IMR-90 (cell line): ENCODE results near the gene TEDC2. TPM values are rescaled to one million over a fixed set of nuclear protein-coding genes. Genes with fewer than 3 reads are reported as not detected.

Experiments used
- ATAC-seq: fragments of 200-7000 bp; cut with Tn5 transposase; 2 replicates; pipeline ENCODE4 v1.9.1; 2020; ENCODE audit warnings: low read depth, mild to moderate bottlenecking, moderate library complexity
- BruUV-seq: library from RNA; stranded (reverse); fragments of 400-500 nt; replicated peaks from 2 replicates; lab custom pipeline; 2021; lab: Mats Ljungman, UMichigan
- CTCF ChIA-PET: fragments of 300-600 bp; formaldehyde crosslinking; extraction: SDS; loops from one replicate; lab custom pipeline; 2021; ENCODE audit warnings: antibody characterized with exemption; lab: Yijun Ruan, JAX
- POLR2A ChIA-PET: fragments of 300-600 bp; sonication (Branson Sonifier 250); formaldehyde crosslinking; loops from one replicate; lab custom pipeline; 2022; ENCODE audit warnings: antibody characterized with exemption; ENCODE audit not compliant: unreplicated experiment; lab: Charles Lee
- DNase-seq: peaks from one replicate; pipeline ENCODE4 v3.0.0; 2013
- H2AFZ ChIP-seq: replicated peaks from 2 replicates; pipeline ENCODE3; 2013; ENCODE audit warnings: low read length, mild to moderate bottlenecking; ENCODE audit not compliant: poor library complexity
- H2AK5ac ChIP-seq: 2 replicates; pipeline ENCODE4 v1.6.1; 2013; ENCODE audit warnings: low read depth, low read length, inconsistent platforms
- H2AK9ac ChIP-seq: replicated peaks from 2 replicates; pipeline ENCODE3; 2013; ENCODE audit warnings: mild to moderate bottlenecking, low read depth, low read length, moderate library complexity; ENCODE audit not compliant: poor library complexity
- H2BK120ac ChIP-seq: 2 replicates; pipeline ENCODE4 v1.6.1; 2013; ENCODE audit warnings: low read depth, low read length, inconsistent platforms
- H2BK15ac ChIP-seq: 3 replicates; pipeline ENCODE4 v1.6.1; 2013; ENCODE audit warnings: low read depth, low read length, inconsistent platforms
- H2BK20ac ChIP-seq: 2 replicates; pipeline ENCODE4 v1.6.1; 2013; ENCODE audit warnings: low read depth, mild to moderate bottlenecking, inconsistent platforms, low read length, moderate library complexity
- H2BK5ac ChIP-seq: 2 replicates; pipeline ENCODE4 v1.6.1; 2013; ENCODE audit warnings: mild to moderate bottlenecking, low read depth, low read length, inconsistent platforms; ENCODE audit not compliant: poor library complexity, severe bottlenecking
- H3K14ac ChIP-seq: replicated peaks from 2 replicates; pipeline ENCODE4 v1.6.1; 2013; ENCODE audit warnings: low read depth, low read length, inconsistent platforms
- H3K18ac ChIP-seq: 2 replicates; pipeline ENCODE4 v1.6.1; 2013; ENCODE audit warnings: low read depth, low read length, control low read depth
- H3K23ac ChIP-seq: 2 replicates; pipeline ENCODE4 v1.6.1; 2013; ENCODE audit warnings: low read depth, low read length, inconsistent platforms
- H3K27ac ChIP-seq: 2 replicates; pipeline ENCODE4 v1.5.1; 2013; ENCODE audit warnings: mild to moderate bottlenecking, control low read depth, low read length; ENCODE audit not compliant: insufficient read depth
- H3K27me3 ChIP-seq: 2 replicates; pipeline ENCODE4 v1.6.1; 2013; ENCODE audit warnings: low read length; ENCODE audit not compliant: control insufficient read depth, insufficient read depth
- H3K36me3 ChIP-seq: 2 replicates; pipeline ENCODE4 v1.6.1; 2013; ENCODE audit warnings: low read length, mixed read lengths; ENCODE audit not compliant: control insufficient read depth, insufficient read depth
- H3K4ac ChIP-seq: 2 replicates; pipeline ENCODE4 v1.6.1; 2013; ENCODE audit warnings: low read depth, low read length, inconsistent platforms
- H3K4me1 ChIP-seq: 2 replicates; pipeline ENCODE4 v1.6.1; 2013; ENCODE audit warnings: low read length, mixed read lengths; ENCODE audit not compliant: control insufficient read depth, insufficient read depth
- H3K4me2 ChIP-seq: 2 replicates; pipeline ENCODE4 v1.6.1; 2013; ENCODE audit warnings: low read depth, mild to moderate bottlenecking, control low read depth, low read length, moderate library complexity
- H3K4me3 ChIP-seq: 2 replicates; pipeline ENCODE4 v1.5.1; 2013; ENCODE audit warnings: low read depth, mild to moderate bottlenecking, control low read depth, low read length, moderate library complexity; ENCODE audit not compliant: insufficient read depth
- H3K56ac ChIP-seq: 2 replicates; pipeline ENCODE4 v1.6.1; 2013; ENCODE audit warnings: low read length, inconsistent platforms; ENCODE audit not compliant: insufficient read depth; ENCODE audit errors: extremely low read depth
- H3K79me1 ChIP-seq, 2 experiments: 2 replicates each; pipeline ENCODE4 v1.6.1; 2013; ENCODE audit warnings: low read length in 2 of 2, inconsistent platforms in 1 of 2, low read depth in 1 of 2
- H3K9ac ChIP-seq: 2 replicates; pipeline ENCODE4 v1.6.1; 2013; ENCODE audit warnings: low read depth, low read length, control low read depth
- H3K9me1 ChIP-seq: 2 replicates; pipeline ENCODE4 v1.6.1; 2013; ENCODE audit warnings: low read length, inconsistent platforms; ENCODE audit not compliant: insufficient read depth
- H3K9me3 ChIP-seq: 2 replicates; pipeline ENCODE4 v1.6.1; 2013; ENCODE audit warnings: low read length; ENCODE audit not compliant: control insufficient read depth, insufficient read depth
- H4K20me1 ChIP-seq: 2 replicates; pipeline ENCODE4 v1.6.1; 2013; ENCODE audit warnings: low read length, inconsistent platforms; ENCODE audit not compliant: insufficient read depth
- H4K5ac ChIP-seq: 2 replicates; pipeline ENCODE4 v1.6.1; 2013; ENCODE audit warnings: mild to moderate bottlenecking, low read depth, low read length, control low read depth
- H4K8ac ChIP-seq, 2 experiments: 2 replicates each; pipeline ENCODE4 v1.6.1; 2013; ENCODE audit warnings: low read depth in 2 of 2, low read length in 2 of 2, control low read depth in 1 of 2, inconsistent platforms in 1 of 2
- H4K91ac ChIP-seq: 2 replicates; pipeline ENCODE4 v1.6.1; 2013; ENCODE audit warnings: low read depth, low read length, inconsistent platforms; ENCODE audit not compliant: insufficient read depth
- CTCF ChIP-seq: conservative IDR thresholded peaks from 2 replicates; pipeline ENCODE4 v1.5.1; 2012; ENCODE audit warnings: mild to moderate bottlenecking, low read depth, low read length, improper control_type of control experiment
- ELK1 ChIP-seq: fragments of 150-350 bp; IDR thresholded peaks from 2 replicates; pipeline ENCODE4 v1.6.1; 2016; ENCODE audit warnings: low read depth, mild to moderate bottlenecking, low read length, moderate library complexity, borderline replicate concordance
- MXI1 ChIP-seq: IDR thresholded peaks from 2 replicates; pipeline ENCODE4 v1.6.1; 2012; ENCODE audit warnings: low read depth, mild to moderate bottlenecking, low read length, moderate library complexity, borderline replicate concordance
- NFE2L2 ChIP-seq: fragments of 150-350 bp; IDR thresholded peaks from 2 replicates; pipeline ENCODE4 v1.6.1; 2016; ENCODE audit warnings: low read depth, mild to moderate bottlenecking, low read length
- RAD21 ChIP-seq: IDR thresholded peaks from 2 replicates; pipeline ENCODE4 v1.6.1; 2012; ENCODE audit warnings: low read length, improper control_type of control experiment
- RCOR1 ChIP-seq: IDR thresholded peaks from 2 replicates; pipeline ENCODE4 v1.6.1; 2012; ENCODE audit warnings: mild to moderate bottlenecking, low read length, improper control_type of control experiment; ENCODE audit not compliant: insufficient replicate concordance
- RFX5 ChIP-seq: IDR thresholded peaks from 2 replicates; pipeline ENCODE4 v1.8.0; 2012; ENCODE audit warnings: low read depth, mild to moderate bottlenecking, low read length, moderate library complexity
- USF2 ChIP-seq: fragments of 150-350 bp; IDR thresholded peaks from 2 replicates; pipeline ENCODE4 v1.6.1; 2017; ENCODE audit warnings: mild to moderate bottlenecking, antibody characterized with exemption, low read length, low read depth
- WGBS, 2 experiments: methylation state at CpG; one replicate each; pipeline versions ENCODE4 v1.1.5 to v1.1.7; 2013; ENCODE audit warnings: missing lambda C conversion rate in 2 of 2; ENCODE audit not compliant: insufficient read length in 1 of 2; ENCODE audit errors: extremely low coverage in 2 of 2; 5-methylcytosine and 5-hydroxymethylcytosine counted together
- dilution Hi-C: fragments of 300-500 bp; cut with HindIII; formaldehyde crosslinking; loops from one replicate; pipeline ENCODE4 v1.14.3; 2018; ENCODE audit warnings: low sequenced_read_pairs; ENCODE audit not compliant: unreplicated experiment
- in situ Hi-C: fragments of 300-500 bp; cut with MboI; formaldehyde crosslinking; loops from 3 replicates; pipeline ENCODE4 v1.14.3; 2019; ENCODE audit warnings: low sequenced_read_pairs, inconsistent platforms, mixed read lengths
- intact Hi-C: fragments of 100-400 bp; cut with micrococcal nuclease; formaldehyde crosslinking; loops from 2 replicates; pipeline ENCODE4 v1.10.0; 2022
- polyA plus RNA-seq, 3 experiments: library from polyadenylated mRNA; depleted of rRNA; stranded (reverse); fragments of >200 nt; gene quantifications; 2 replicates each; pipeline ENCODE4 v1.2.3, GENCODE V29; 2012; ENCODE audit warnings: low replicate concordance in 1 of 3
- total RNA-seq: library from RNA; depleted of rRNA; stranded (reverse); fragments of >200 nt; gene quantifications from 2 replicates; pipeline ENCODE4 v1.2.3, GENCODE V29; 2012

TEDC2 gene
- total and polyA plus RNA-seq, 2 of the 4 experiments (the other 2 are of a cell fraction) = 3.6 to 7.3 TPM

DNA sequence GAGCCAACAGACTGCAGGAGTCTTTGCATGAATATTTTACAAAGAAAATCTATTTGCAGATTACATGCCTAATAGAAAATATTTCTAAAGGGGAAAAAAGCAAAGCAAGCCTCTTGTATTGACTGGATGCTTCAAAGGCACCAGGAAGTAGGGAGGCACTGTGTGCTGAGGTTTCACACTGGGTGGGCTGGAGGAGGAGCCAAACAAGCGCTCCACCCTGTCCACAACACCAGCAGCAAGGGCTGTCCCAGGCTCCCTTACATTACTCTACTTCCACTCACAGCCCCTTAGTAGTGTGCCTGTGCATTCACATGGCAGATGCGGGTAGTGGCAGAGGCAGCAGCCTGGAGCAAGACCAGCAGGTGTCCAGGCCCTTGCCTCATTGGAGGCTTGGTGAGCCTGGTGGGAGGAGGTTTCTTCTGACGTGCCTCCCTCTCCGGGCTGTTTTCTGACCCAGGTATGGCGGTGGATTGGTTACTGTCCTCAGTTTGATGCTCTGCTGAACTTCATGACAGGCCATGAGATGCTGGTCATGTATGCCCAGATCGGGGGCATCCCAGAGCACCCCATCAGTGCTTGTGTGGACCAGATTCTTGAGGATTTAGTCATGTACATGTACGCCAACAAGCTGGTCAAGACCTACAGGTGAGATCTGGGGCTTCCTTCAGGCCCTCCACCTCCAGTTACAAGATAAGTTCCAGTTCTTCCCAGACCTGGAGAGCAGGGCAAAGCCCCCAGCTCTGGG, 37.6 kb upstream of the TEDC2 start:
- Histone ChIP-seq H3K79me1 (no peaks in the 10 kb centered on the region), H3K9me1 (peaks cover 6% of the 10 kb centered on the region), H3K4me1 (no peaks in the 10 kb centered on the region), H3K9ac (no peak overlapping the region), H3K4me2 (no peak overlapping the region), H2BK5ac (no peak overlapping the region), H2AK5ac (no peak overlapping the region), H3K4me3 (no peak overlapping the region), H2BK120ac (no peak overlapping the region), H4K91ac (no peak overlapping the region), H3K18ac (no peak overlapping the region), H2AFZ (peak overlapping the region; percentile 26), H3K23ac (no peak overlapping the region), H3K4ac (no peak overlapping the region), H3K27me3 (no peaks in the 10 kb centered on the region; the same call in 1 of the 2 replicates), H3K56ac (no peak overlapping the region), H2AK9ac (no peak overlapping the region), H3K36me3 (no peaks in the 10 kb centered on the region), H4K20me1 (no peaks in the 10 kb centered on the region), H4K8ac (no peak overlapping the region), H2BK20ac (no peak overlapping the region), H3K14ac (no peak overlapping the region), H2BK15ac (no peak overlapping the region), H3K27ac (no peak overlapping the region), H3K9me3 (no peaks in the 10 kb centered on the region), H4K5ac (no peak overlapping the region)
- BruUV-seq = no TSS peak
- DNase-seq (no peak), ATAC-seq (no peak)
- in situ Hi-C loops (loop anchor here (10.0 kb wide), 1 partner anchor 147 kb away; no protein-coding TSS in a partner anchor), intact Hi-C loops (no loop called here), dilution Hi-C loops (no loop called here)
- WGBS, 2 experiments = no CpG with 5 or more reads among the region's 7 CpGs
- TF ChIP-seq RCOR1 (no peak), RAD21 (no peak), CTCF (no peak), NFE2L2 (no peak), RFX5 (no peak), MXI1 (no peak), ELK1 (no peak), USF2 (no peak)
- ChIA-PET POLR2A (no interaction called here), CTCF (interaction anchor here (1.3 kb wide), 1 partner anchor 60 kb away, joined by 3 read pairs; no protein-coding TSS in a partner anchor)
